ENCODE data around the gene DGKB.

GRCh38 chr7:14666304-14666703 lies 236.2 kb downstream of the DGKB start:
- TF ChIP-seq CTCF (IDR thresholded peaks at IDR 0.05): no peak
- no peak for TF ChIP-seq POLR2A (IDR thresholded peaks at IDR 0.05)

Data from body of pancreas (tissue), 4 donors.